HCT116 (cell line): ENCODE data around the gene STK24. TPM values are rescaled to one million over a fixed set of nuclear protein-coding genes. Genes with fewer than 3 reads are reported as not detected.

ENCODE experiments used
- ATAC-seq: fragments of 200-7000 bp; cut with Tn5 transposase; 2 replicates; pipeline ENCODE4 v1.9.1; 2020; ENCODE audit warnings: mild to moderate bottlenecking, moderate library complexity
- BruUV-seq: library from RNA; stranded (reverse); fragments of 400-500 nt; replicated peaks from 2 replicates; lab custom pipeline; 2021; lab: Mats Ljungman, UMichigan
- CTCF ChIA-PET: fragments of 300-600 bp; sonication (Branson Sonifier 250); formaldehyde crosslinking; loops from one replicate; lab custom pipeline; 2021; ENCODE audit warnings: antibody characterized with exemption; lab: Charles Lee
- POLR2A ChIA-PET: fragments of 300-600, 350-600 bp; sonication (Branson Sonifier 250); formaldehyde crosslinking; loops from one replicate; lab custom pipeline; 2021; ENCODE audit warnings: antibody characterized with exemption; lab: Charles Lee
- RAD21 ChIA-PET, 2 experiments: fragments of 300-600 bp; sonication (Branson Sonifier 250); formaldehyde crosslinking; loops; one replicate each; lab custom pipeline; 2023; ENCODE audit warnings: low total read pairs in 2 of 2; ENCODE audit not compliant: uncharacterized antibody in 2 of 2, unreplicated experiment in 2 of 2, low non-redundant PET in 1 of 2; lab: Charles Lee
- DNase-seq: peaks from one replicate; pipeline ENCODE4 v3.0.0-alpha.2; 2010; ENCODE audit warnings: low read depth, low spot score
- H2AFZ ChIP-seq: fragments of 200-600 bp; shearing (Covaris generic), sonication (generic); 2 replicates; pipeline ENCODE4 v1.6.1; 2017; ENCODE audit warnings: low read depth, mixed run types, mixed read lengths, antibody characterized with exemption, low read length; ENCODE audit not compliant: poor library complexity, severe bottlenecking
- H3K27ac ChIP-seq: 2 replicates; pipeline ENCODE4 v1.5.1; 2012; ENCODE audit warnings: low read depth, low read length
- H3K27me3 ChIP-seq: fragments of 200-600 bp; sonication (generic); 2 replicates; pipeline ENCODE4 v1.6.1; 2016; ENCODE audit warnings: mixed run types, low read length, mixed read lengths; ENCODE audit not compliant: insufficient read depth
- H3K36me3 ChIP-seq, 2 experiments: fragments of 200-500 bp in 1 of 2; fragments of 200-600 bp in 1 of 2; sonication (Bioruptor generic) in 1 of 2; sonication (generic) in 1 of 2; 2 replicates each; pipeline versions ENCODE4 v1.5.1 to v1.6.1; 2014 to 2016; ENCODE audit warnings: low read length in 2 of 2, inconsistent platforms in 1 of 2, mixed read lengths in 1 of 2, mixed run types in 1 of 2; ENCODE audit not compliant: insufficient read depth in 2 of 2, control insufficient read depth in 1 of 2
- H3K4me1 ChIP-seq, 2 experiments: fragments of 200-600 bp in 1 of 2; sonication (generic) in 1 of 2; 2 replicates each; pipeline versions ENCODE4 v1.5.1 to v1.6.1; 2012 to 2017; ENCODE audit warnings: low read length in 2 of 2, inconsistent platforms in 1 of 2, mild to moderate bottlenecking in 1 of 2, mixed read lengths in 1 of 2, mixed run types in 1 of 2, moderate library complexity in 1 of 2; ENCODE audit not compliant: insufficient read depth in 2 of 2, control insufficient read depth in 1 of 2
- H3K4me2 ChIP-seq: fragments of 200-600 bp; sonication (generic); 2 replicates; pipeline ENCODE4 v1.6.1; 2017; ENCODE audit warnings: mixed run types, low read length, mixed read lengths
- H3K4me3 ChIP-seq, 2 experiments: fragments of 200-600 bp in 1 of 2; sonication (generic) in 1 of 2; replicated peaks in 1 of 2; 2 replicates each; pipeline ENCODE4 v1.5.1; 2011 to 2016; ENCODE audit warnings: low read length in 2 of 2, control low read depth in 1 of 2, low read depth in 1 of 2, mild to moderate bottlenecking in 1 of 2, mixed read lengths in 1 of 2, mixed run types in 1 of 2
- H3K79me2 ChIP-seq: fragments of 200-600 bp; sonication (generic); 2 replicates; pipeline ENCODE4 v1.6.1; 2017; ENCODE audit warnings: mild to moderate bottlenecking, mixed run types, low read length, moderate library complexity, mixed read lengths; ENCODE audit not compliant: insufficient read depth
- H3K9ac ChIP-seq: fragments of 200-600 bp; sonication (generic); 2 replicates; pipeline ENCODE4 v1.6.1; 2016; ENCODE audit warnings: low read length, mixed read lengths
- H3K9me2 ChIP-seq: fragments of 200-600 bp; sonication (generic), shearing (Covaris generic); 2 replicates; pipeline ENCODE4 v1.6.1; 2017; ENCODE audit warnings: mixed run types, mild to moderate bottlenecking, moderate library complexity; ENCODE audit not compliant: insufficient read depth
- H3K9me3 ChIP-seq, 2 experiments: fragments of 200-500 bp in 1 of 2; fragments of 200-600 bp in 1 of 2; sonication (Bioruptor generic) in 1 of 2; sonication (generic) in 1 of 2; 2 replicates each; pipeline ENCODE4 v1.6.1; 2014 to 2017; ENCODE audit warnings: low read length in 2 of 2, mixed read lengths in 2 of 2, inconsistent platforms in 1 of 2, low read depth in 1 of 2, mild to moderate bottlenecking in 1 of 2, mixed run types in 1 of 2, moderate library complexity in 1 of 2; ENCODE audit not compliant: control insufficient read depth in 1 of 2, insufficient read depth in 1 of 2
- H4K20me1 ChIP-seq: fragments of 200-600 bp; sonication (generic), shearing (Covaris generic); 2 replicates; pipeline ENCODE4 v1.6.1; 2017; ENCODE audit warnings: mixed run types, mild to moderate bottlenecking, moderate library complexity; ENCODE audit not compliant: insufficient read depth
- CTCF ChIP-seq, 3 experiments: fragments of 200-600 bp in 1 of 3; sonication (generic) in 1 of 3; IDR thresholded peaks in 2 of 3; conservative IDR thresholded peaks in 1 of 3; 2 replicates each; pipeline ENCODE4 v1.5.1; 2012 to 2017; ENCODE audit warnings: low read depth in 2 of 3, low read length in 2 of 3, antibody characterized with exemption in 1 of 3, borderline replicate concordance in 1 of 3, control low read depth in 1 of 3, mild to moderate bottlenecking in 1 of 3, mixed read lengths in 1 of 3, mixed run types in 1 of 3, moderate library complexity in 1 of 3; ENCODE audit not compliant: insufficient read depth in 1 of 3
- EGR1 ChIP-seq: IDR thresholded peaks from 2 replicates; pipeline ENCODE4 v1.6.1; 2012; ENCODE audit warnings: low read depth
- FOSL1 ChIP-seq: IDR thresholded peaks from 2 replicates; pipeline ENCODE4 v1.6.1; 2012; ENCODE audit warnings: low read depth
- JUND ChIP-seq: IDR thresholded peaks from 2 replicates; pipeline ENCODE4 v1.6.1; 2012
- MAX ChIP-seq: IDR thresholded peaks from 2 replicates; pipeline ENCODE4 v1.6.1; 2012
- POLR2AphosphoS5 ChIP-seq: IDR thresholded peaks from 2 replicates; pipeline ENCODE4 v1.6.1; 2011; ENCODE audit warnings: mild to moderate bottlenecking, low read depth, low read length, moderate library complexity
- SIN3A ChIP-seq: IDR thresholded peaks from 2 replicates; pipeline ENCODE4 v1.6.1; 2012; ENCODE audit warnings: low read depth
- SRF ChIP-seq: IDR thresholded peaks from 2 replicates; pipeline ENCODE4 v1.6.1; 2012; ENCODE audit warnings: low read depth
- TCF7L2 ChIP-seq: IDR thresholded peaks from 2 replicates; pipeline ENCODE4 v1.7.0; 2011; ENCODE audit warnings: borderline replicate concordance, inconsistent platforms; ENCODE audit not compliant: insufficient read depth, insufficient read length; ENCODE audit errors: extremely low read depth
- ZBTB33 ChIP-seq: IDR thresholded peaks from 2 replicates; pipeline ENCODE4 v1.6.1; 2011; ENCODE audit warnings: mild to moderate bottlenecking, low read length, moderate library complexity; ENCODE audit not compliant: insufficient replicate concordance; ENCODE audit errors: extremely low read depth
- intact Hi-C: fragments of 100-400 bp; cut with micrococcal nuclease; formaldehyde crosslinking; loops from 2 replicates; pipeline ENCODE4 v1.10.0; 2022
- total RNA-seq: library from RNA; stranded (reverse); gene quantifications from one replicate; pipeline ENCODE4 v1.2.1, GENCODE V29; 2021; ENCODE audit not compliant: unreplicated experiment
- TF ChIP-seq, protein P1 (sequence below): IDR thresholded peaks from 2 replicates; pipeline ENCODE4 v1.6.1; 2012; ENCODE audit warnings: low read depth

The STK24 gene
- total RNA-seq, 1 experiment from 2014 or later = 137 TPM

- H3K36me3 ChIP-seq = no peaks in the 10 kb centered on the region
- H3K27me3 ChIP-seq = no peaks in the 10 kb centered on the region
- CTCF ChIA-PET = no interaction called here
- H3K27ac ChIP-seq = no peak overlapping the region
- ATAC-seq = 0 out of 2 replicates have a peak, but pooled peaks have one; percentile 12
- no peak overlapping the region for H3K4me3 ChIP-seq
- H3K4me1 ChIP-seq = peaks cover 0 to 18% of the 10 kb centered on the region in 2 experiments; a peak in 2 of 4 replicates
- H2AFZ ChIP-seq = no peak overlapping the region
- H3K9ac ChIP-seq = no peak overlapping the region
- BruUV-seq = no TSS peak
- peaks cover 98% of the 10 kb centered on the region for H3K79me2 ChIP-seq
- peaks cover 14% of the 10 kb centered on the region; the same call in 1 of the 2 replicates for H4K20me1 ChIP-seq
- RAD21 ChIA-PET = no interaction called here
- no peak for DNase-seq
- H3K9me2 ChIP-seq = no peaks in the 10 kb centered on the region
- TF ChIP-seq ZBTB33 = no peak
- TF ChIP-seq SIN3A = no peak
- no peak for TF ChIP-seq EGR1
- TF ChIP-seq, protein P1, sequence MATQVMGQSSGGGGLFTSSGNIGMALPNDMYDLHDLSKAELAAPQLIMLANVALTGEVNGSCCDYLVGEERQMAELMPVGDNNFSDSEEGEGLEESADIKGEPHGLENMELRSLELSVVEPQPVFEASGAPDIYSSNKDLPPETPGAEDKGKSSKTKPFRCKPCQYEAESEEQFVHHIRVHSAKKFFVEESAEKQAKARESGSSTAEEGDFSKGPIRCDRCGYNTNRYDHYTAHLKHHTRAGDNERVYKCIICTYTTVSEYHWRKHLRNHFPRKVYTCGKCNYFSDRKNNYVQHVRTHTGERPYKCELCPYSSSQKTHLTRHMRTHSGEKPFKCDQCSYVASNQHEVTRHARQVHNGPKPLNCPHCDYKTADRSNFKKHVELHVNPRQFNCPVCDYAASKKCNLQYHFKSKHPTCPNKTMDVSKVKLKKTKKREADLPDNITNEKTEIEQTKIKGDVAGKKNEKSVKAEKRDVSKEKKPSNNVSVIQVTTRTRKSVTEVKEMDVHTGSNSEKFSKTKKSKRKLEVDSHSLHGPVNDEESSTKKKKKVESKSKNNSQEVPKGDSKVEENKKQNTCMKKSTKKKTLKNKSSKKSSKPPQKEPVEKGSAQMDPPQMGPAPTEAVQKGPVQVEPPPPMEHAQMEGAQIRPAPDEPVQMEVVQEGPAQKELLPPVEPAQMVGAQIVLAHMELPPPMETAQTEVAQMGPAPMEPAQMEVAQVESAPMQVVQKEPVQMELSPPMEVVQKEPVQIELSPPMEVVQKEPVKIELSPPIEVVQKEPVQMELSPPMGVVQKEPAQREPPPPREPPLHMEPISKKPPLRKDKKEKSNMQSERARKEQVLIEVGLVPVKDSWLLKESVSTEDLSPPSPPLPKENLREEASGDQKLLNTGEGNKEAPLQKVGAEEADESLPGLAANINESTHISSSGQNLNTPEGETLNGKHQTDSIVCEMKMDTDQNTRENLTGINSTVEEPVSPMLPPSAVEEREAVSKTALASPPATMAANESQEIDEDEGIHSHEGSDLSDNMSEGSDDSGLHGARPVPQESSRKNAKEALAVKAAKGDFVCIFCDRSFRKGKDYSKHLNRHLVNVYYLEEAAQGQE = no peak
- no peak for TF ChIP-seq MAX
- no peak for TF ChIP-seq FOSL1
- TF ChIP-seq SRF = no peak
- TF ChIP-seq TCF7L2 = no peak
- TF ChIP-seq CTCF (IDR thresholded peaks at IDR 0.05 in 2 of 3, conservative IDR thresholded peaks at IDR 0.05 in 1 of 3; ENCODE audit: borderline replicate concordance in 1 of 3, insufficient read depth in 1 of 3, low read depth in 2 of 3, low read length in 2 of 3) = no peak
- TF ChIP-seq POLR2AphosphoS5 = no peak
- TF ChIP-seq JUND = no peak
- no peak overlapping the region for H3K4me2 ChIP-seq
- intact Hi-C loops = no loop called here
- POLR2A ChIA-PET = no interaction called here
- no peaks in the 10 kb centered on the region for H3K9me3 ChIP-seq
Observed at GRCh38 chr13:98533912-98534311, 43.0 kb downstream of the STK24 start.
